Adipocyte (in vitro differentiated cells): Measurements from ENCODE around the gene ANKFN1.
A peak's percentile ranks its signal among the peaks of the same experiment; 100 is the strongest.

Source experiments
- DNase-seq: peaks from one replicate; pipeline ENCODE4 v3.0.0-alpha.2; 2015; ENCODE audit warnings: low read depth
- H3K27me3 ChIP-seq: replicated peaks from 2 replicates; pipeline ENCODE4 v1.7.0; 2013; ENCODE audit warnings: mild to moderate bottlenecking, low read length, moderate library complexity; ENCODE audit not compliant: control insufficient read depth, insufficient read depth
- H3K36me3 ChIP-seq: 2 replicates; pipeline ENCODE4 v1.7.0; 2013; ENCODE audit warnings: low read length, mild to moderate bottlenecking, moderate library complexity; ENCODE audit not compliant: control insufficient read depth, insufficient read depth, severe bottlenecking
- H3K4me1 ChIP-seq: 2 replicates; pipeline ENCODE4 v1.7.0; 2013; ENCODE audit warnings: mild to moderate bottlenecking, low read length, moderate library complexity; ENCODE audit not compliant: control insufficient read depth, insufficient read depth
- H3K4me3 ChIP-seq: 2 replicates; pipeline ENCODE4 v1.7.0; 2013; ENCODE audit warnings: mild to moderate bottlenecking, low read length, moderate library complexity
- H3K9ac ChIP-seq: 2 replicates; pipeline ENCODE4 v1.7.0; 2013; ENCODE audit warnings: mild to moderate bottlenecking, low read length, moderate library complexity
- H3K9me3 ChIP-seq: 2 replicates; pipeline ENCODE4 v1.7.0; 2013; ENCODE audit warnings: mild to moderate bottlenecking, low read length, moderate library complexity; ENCODE audit not compliant: control insufficient read depth

ANKFN1 gene

GRCh38 chr17:56125830-56126819, 27.1 kb upstream of the ANKFN1 start:
- H3K4me3 ChIP-seq = no peak overlapping the region
- peak; percentile 82 for DNase-seq
- H3K9ac ChIP-seq = no peak overlapping the region

GRCh38 chr17:56130026-56130425, 23.2 kb upstream of the ANKFN1 start:
- H3K9me3 ChIP-seq = no peaks in the 10 kb centered on the region
- peaks cover 22% of the 10 kb centered on the region for H3K4me1 ChIP-seq
- no peak overlapping the region for H3K9ac ChIP-seq
- H3K27me3 ChIP-seq = no peaks in the 10 kb centered on the region
- no peaks in the 10 kb centered on the region for H3K36me3 ChIP-seq
- no peak for DNase-seq
- H3K4me3 ChIP-seq = no peak overlapping the region

More at GRCh38 chr17:56125830-56126819, 27.1 kb upstream of the ANKFN1 start:
- Histone ChIP-seq H3K36me3 (no peaks in the 10 kb centered on the region), H3K4me1 (peaks cover 20% of the 10 kb centered on the region), H3K9me3 (no peaks in the 10 kb centered on the region), H3K27me3 (no peaks in the 10 kb centered on the region)

GRCh38 chr17:56130631-56131030, 22.6 kb upstream of the ANKFN1 start:
- no peaks in the 10 kb centered on the region for H3K36me3 ChIP-seq
- no peak overlapping the region for H3K4me3 ChIP-seq
- peaks cover 20% of the 10 kb centered on the region for H3K4me1 ChIP-seq
- peak; percentile 13 for DNase-seq
- no peaks in the 10 kb centered on the region for H3K9me3 ChIP-seq
- no peaks in the 10 kb centered on the region for H3K27me3 ChIP-seq
- H3K9ac ChIP-seq = no peak overlapping the region

- Histone ChIP-seq H3K4me3 (no peak overlapping the region), H3K9me3 (no peaks in the 10 kb centered on the region), H3K4me1 (peaks cover 13% of the 10 kb centered on the region), H3K9ac (no peak overlapping the region), H3K27me3 (no peaks in the 10 kb centered on the region), H3K36me3 (no peaks in the 10 kb centered on the region)
- DNase-seq = peak; percentile 32
These were observed 21.8 kb upstream of the ANKFN1 start for GRCh38 chr17:56131431-56131830.

- Histone ChIP-seq H3K4me3 (no peak overlapping the region), H3K36me3 (no peaks in the 10 kb centered on the region), H3K9ac (no peak overlapping the region), H3K4me1 (peaks cover 5% of the 10 kb centered on the region), H3K27me3 (no peaks in the 10 kb centered on the region), H3K9me3 (no peaks in the 10 kb centered on the region)
- DNase-seq = no peak
These were observed 17.0 kb upstream of the ANKFN1 start for GRCh38 chr17:56136301-56136700.

- Histone ChIP-seq H3K27me3 (no peaks in the 10 kb centered on the region), H3K36me3 (no peaks in the 10 kb centered on the region), H3K4me3 (no peak overlapping the region), H3K9ac (peak overlapping the region; percentile 35), H3K4me1 (peaks cover 20% of the 10 kb centered on the region), H3K9me3 (no peaks in the 10 kb centered on the region)
- no peak for DNase-seq
These were observed 12.0 kb upstream of the ANKFN1 start for GRCh38 chr17:56141046-56141839.

- Histone ChIP-seq H3K36me3 (no peaks in the 10 kb centered on the region), H3K4me3 (no peak overlapping the region), H3K9me3 (no peaks in the 10 kb centered on the region), H3K27me3 (no peaks in the 10 kb centered on the region), H3K9ac (no peak overlapping the region), H3K4me1 (peaks cover 20% of the 10 kb centered on the region)
- peak; percentile 73 for DNase-seq
These were observed 10.9 kb upstream of the ANKFN1 start for GRCh38 chr17:56142325-56142724.

- Histone ChIP-seq H3K9me3 (no peaks in the 10 kb centered on the region), H3K27me3 (no peaks in the 10 kb centered on the region), H3K36me3 (no peaks in the 10 kb centered on the region), H3K4me3 (no peak overlapping the region), H3K4me1 (peaks cover 20% of the 10 kb centered on the region), H3K9ac (no peak overlapping the region)
- DNase-seq = no peak
These were observed 10.5 kb upstream of the ANKFN1 start for GRCh38 chr17:56142781-56143180.

GRCh38 chr17:56144223-56144622, 9.1 kb upstream of the ANKFN1 start:
- Histone ChIP-seq H3K27me3 (no peaks in the 10 kb centered on the region), H3K4me1 (peaks cover 20% of the 10 kb centered on the region), H3K9me3 (no peaks in the 10 kb centered on the region), H3K9ac (no peak overlapping the region), H3K4me3 (no peak overlapping the region), H3K36me3 (no peaks in the 10 kb centered on the region)
- no peak for DNase-seq

GRCh38 chr17:56146534-56146933, 6.7 kb upstream of the ANKFN1 start:
- H3K36me3 ChIP-seq = no peaks in the 10 kb centered on the region
- peaks cover 12% of the 10 kb centered on the region for H3K4me1 ChIP-seq
- H3K9ac ChIP-seq = no peak overlapping the region
- no peak overlapping the region for H3K4me3 ChIP-seq
- no peak for DNase-seq
- H3K9me3 ChIP-seq = no peaks in the 10 kb centered on the region
- H3K27me3 ChIP-seq = no peaks in the 10 kb centered on the region

- Histone ChIP-seq H3K4me1 (no peaks in the 10 kb centered on the region), H3K36me3 (no peaks in the 10 kb centered on the region), H3K27me3 (no peaks in the 10 kb centered on the region), H3K9ac (no peak overlapping the region), H3K4me3 (no peak overlapping the region), H3K9me3 (no peaks in the 10 kb centered on the region)
- DNase-seq = no peak
These were observed 4.9 kb upstream of the ANKFN1 start for GRCh38 chr17:56148333-56148732.
